HEK293T (cell line): ENCODE data around the gene AMN1.
"Not testable (repeated sequence)": the region's sequence is repeated elsewhere in the genome, so short reads cannot be mapped to it uniquely, and the experiment has no call there.

Source experiments
- ARNT ChIP-seq: fragments of 450-650 bp; IDR thresholded peaks from 2 replicates; pipeline ENCODE4 v1.6.1; 2017; ENCODE audit warnings: mild to moderate bottlenecking
- CTBP1 ChIP-seq: fragments of 450-650 bp; IDR thresholded peaks from 2 replicates; pipeline ENCODE4 v1.6.1; 2016; ENCODE audit warnings: borderline replicate concordance
- ELF4 ChIP-seq: fragments of 450-650 bp; IDR thresholded peaks from 2 replicates; pipeline ENCODE4 v1.6.1; 2017; ENCODE audit warnings: antibody characterized with exemption
- FOXA1 ChIP-seq: fragments of 450-650 bp; IDR thresholded peaks from 2 replicates; pipeline ENCODE4 v1.6.1; 2016; ENCODE audit warnings: mild to moderate bottlenecking
- FOXM1 ChIP-seq: fragments of 450-650 bp; IDR thresholded peaks from 2 replicates; pipeline ENCODE4 v1.6.1; 2017; ENCODE audit warnings: mild to moderate bottlenecking, borderline replicate concordance
- HDGF ChIP-seq: fragments of 450-650 bp; IDR thresholded peaks from 2 replicates; pipeline ENCODE4 v1.6.1; 2017; ENCODE audit warnings: antibody characterized with exemption, borderline replicate concordance
- NFRKB ChIP-seq: fragments of 450-650 bp; IDR thresholded peaks from 2 replicates; pipeline ENCODE4 v1.6.1; 2016; ENCODE audit warnings: mild to moderate bottlenecking, moderate library complexity
- SUZ12 ChIP-seq: fragments of 450-650 bp; IDR thresholded peaks from 2 replicates; pipeline ENCODE4 v1.6.1; 2016; ENCODE audit warnings: mild to moderate bottlenecking
- TF ChIP-seq, protein P1 (sequence below): fragments of 450-650 bp; IDR thresholded peaks from 2 replicates; pipeline ENCODE4 v1.6.1; 2016

DNA sequence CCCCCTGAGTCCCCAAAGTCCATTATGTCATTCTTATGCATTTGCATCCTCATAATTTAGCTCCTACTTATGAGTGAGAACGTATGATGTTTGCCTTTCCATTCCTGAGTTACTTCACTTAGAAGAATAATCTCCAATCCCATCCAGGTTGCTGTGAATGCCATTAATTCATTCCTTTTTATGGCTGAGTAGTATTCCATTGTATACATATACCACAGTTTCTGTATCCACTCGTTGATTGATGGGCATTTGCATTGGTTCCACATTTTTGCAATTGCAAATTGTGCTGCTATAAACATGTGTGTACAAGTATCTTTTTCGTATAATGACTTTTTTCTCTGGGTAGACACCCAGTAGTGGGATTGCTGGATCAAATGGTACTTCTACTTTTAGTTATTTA lies 38.9 kb downstream of the AMN1 start:
- TF ChIP-seq HDGF, ELF4, NFRKB, CTBP1, FOXA1, SUZ12, ARNT, FOXM1: not testable (repeated sequence)
- TF ChIP-seq, protein P1, sequence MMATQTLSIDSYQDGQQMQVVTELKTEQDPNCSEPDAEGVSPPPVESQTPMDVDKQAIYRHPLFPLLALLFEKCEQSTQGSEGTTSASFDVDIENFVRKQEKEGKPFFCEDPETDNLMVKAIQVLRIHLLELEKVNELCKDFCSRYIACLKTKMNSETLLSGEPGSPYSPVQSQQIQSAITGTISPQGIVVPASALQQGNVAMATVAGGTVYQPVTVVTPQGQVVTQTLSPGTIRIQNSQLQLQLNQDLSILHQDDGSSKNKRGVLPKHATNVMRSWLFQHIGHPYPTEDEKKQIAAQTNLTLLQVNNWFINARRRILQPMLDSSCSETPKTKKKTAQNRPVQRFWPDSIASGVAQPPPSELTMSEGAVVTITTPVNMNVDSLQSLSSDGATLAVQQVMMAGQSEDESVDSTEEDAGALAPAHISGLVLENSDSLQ, result not testable (repeated sequence)
